Brain pericyte (primary cell): ENCODE results near the gene R3HDM2.

Experiments used
- DNase-seq: peaks from one replicate; pipeline ENCODE4 v3.0.0-alpha.2; 2012; ENCODE audit warnings: low read depth, low spot score

The R3HDM2 gene

GRCh38 chr12:57218030-57218853 lies 212.6 kb downstream of the R3HDM2 start:
- DNase-seq = no peak

GRCh38 chr12:57216921-57217879 lies 213.6 kb downstream of the R3HDM2 start:
- no peak for DNase-seq

- DNase-seq = no peak
Measured at GRCh38 chr12:57216014-57216911, 214.6 kb downstream of the R3HDM2 start, which contains the start of gene NXPH4. NXPH4 (plus strand) TSS chr12:57216794; CDS start chr12:57216970, 176 bp downstream.

- no peak for DNase-seq
Measured at GRCh38 chr12:57215668-57216013, 215.2 kb downstream of the R3HDM2 start.

- DNase-seq = no peak
Measured at GRCh38 chr12:57215065-57215464, 215.8 kb downstream of the R3HDM2 start.

- DNase-seq = no peak
Measured at GRCh38 chr12:57214398-57214781, 216.5 kb downstream of the R3HDM2 start.

- no peak for DNase-seq
Measured at GRCh38 chr12:57213763-57214397, 217.0 kb downstream of the R3HDM2 start.

GRCh38 chr12:57213058-57213715 lies 217.7 kb downstream of the R3HDM2 start:
- peak; percentile 64 for DNase-seq

GRCh38 chr12:57212701-57213057 lies 218.2 kb downstream of the R3HDM2 start:
- DNase-seq = no peak

- DNase-seq = no peak
Measured at GRCh38 chr12:57211791-57212700, 218.8 kb downstream of the R3HDM2 start.

GRCh38 chr12:57210926-57211692 lies 219.7 kb downstream of the R3HDM2 start:
- no peak for DNase-seq

GRCh38 chr12:57210461-57210860 lies 220.4 kb downstream of the R3HDM2 start:
- DNase-seq = no peak

- no peak for DNase-seq
Measured at GRCh38 chr12:57209916-57210315, 220.9 kb downstream of the R3HDM2 start.

- no peak for DNase-seq
Measured at GRCh38 chr12:57208631-57209282, 222.1 kb downstream of the R3HDM2 start.

GRCh38 chr12:57207731-57208630 lies 222.9 kb downstream of the R3HDM2 start:
- DNase-seq = no peak

GRCh38 chr12:57205931-57206330 lies 224.9 kb downstream of the R3HDM2 start:
- no peak for DNase-seq

GRCh38 chr12:57205186-57205585 lies 225.7 kb downstream of the R3HDM2 start:
- DNase-seq = no peak
